Subcutaneous abdominal adipose tissue (tissue), 5 donors: Measurements from ENCODE around the gene MCL1.
"Not testable (repeated sequence)": the region's sequence is repeated elsewhere in the genome, so short reads cannot be mapped to it uniquely, and the experiment has no call there.

Experiments used
- H3K27ac ChIP-seq: one replicate; pipeline ENCODE4 v1.7.0; 2013; ENCODE audit warnings: low read depth, mild to moderate bottlenecking, inconsistent platforms, low read length, moderate library complexity
- H3K27me3 ChIP-seq, 5 donors: one replicate each; pipeline ENCODE4 v1.7.0; 2013; ENCODE audit warnings: low read length in 5 of 5, inconsistent platforms in 1 of 5; ENCODE audit not compliant: control insufficient read depth in 5 of 5, insufficient read depth in 4 of 5
- H3K36me3 ChIP-seq, 5 donors: one replicate each; pipeline ENCODE4 v1.7.0; 2013; ENCODE audit warnings: low read length in 5 of 5; ENCODE audit not compliant: control insufficient read depth in 5 of 5, insufficient read depth in 5 of 5
- H3K4me1 ChIP-seq, 5 donors: one replicate each; pipeline ENCODE4 v1.7.0; 2013; ENCODE audit warnings: low read length in 5 of 5, mild to moderate bottlenecking in 3 of 5, moderate library complexity in 1 of 5; ENCODE audit not compliant: control insufficient read depth in 5 of 5, insufficient read depth in 5 of 5
- H3K4me3 ChIP-seq, 5 donors: one replicate each; pipeline ENCODE4 v1.7.0; 2013; ENCODE audit warnings: low read length in 5 of 5, low read depth in 1 of 5
- H3K9ac ChIP-seq, 5 donors: one replicate each; pipeline ENCODE4 v1.7.0; 2013; ENCODE audit warnings: low read length in 5 of 5, mild to moderate bottlenecking in 4 of 5, moderate library complexity in 3 of 5
- H3K9me3 ChIP-seq, 5 donors: one replicate each; pipeline ENCODE4 v1.7.0; 2013; ENCODE audit warnings: low read length in 5 of 5; ENCODE audit not compliant: control insufficient read depth in 5 of 5
- donor health status: healthy.
- donor health status: healthy.
- donor health status: healthy.
- donor health status: healthy.
- donor health status: healthy.

Gene MCL1

GRCh38 chr1:150619576-150620509, 40.4 kb upstream of the MCL1 start:
- no peaks in the 10 kb centered on the region for H3K9me3 ChIP-seq
- peaks cover 8 to 34% (median 22%) of the 10 kb centered on the region in 5 donors for H3K36me3 ChIP-seq
- H3K27me3 ChIP-seq, result no peaks in the 10 kb centered on the region
- peak overlapping the region in 1 of 5 donors; percentile 12 for H3K4me3 ChIP-seq
- H3K4me1 ChIP-seq, result peaks cover 4 to 45% (median 35%) of the 10 kb centered on the region in 5 donors
- H3K9ac ChIP-seq, result peak overlapping the region in 4 of 5 donors; percentile 14 to 63 (median 58)
- peak overlapping the region; percentile 78 for H3K27ac ChIP-seq

GRCh38 chr1:150615346-150616201, 36.2 kb upstream of the MCL1 start:
- H3K36me3 ChIP-seq, result peaks cover 0 to 14% (median 3%) of the 10 kb centered on the region in 5 donors
- peaks cover 10 to 51% (median 47%) of the 10 kb centered on the region in 5 donors for H3K4me1 ChIP-seq

GRCh38 chr1:150613061-150613920, 33.9 kb upstream of the MCL1 start:
- Histone ChIP-seq H3K27me3 (no peaks in the 10 kb centered on the region), H3K36me3 (peaks cover 0 to 12% (median 3%) of the 10 kb centered on the region in 5 donors), H3K27ac (peak overlapping the region; percentile 90), H3K4me1 (peaks cover 6 to 47% (median 34%) of the 10 kb centered on the region in 5 donors), H3K9ac (peak overlapping the region in 4 of 5 donors; percentile 51 to 63 (median 55)), H3K9me3 (no peaks in the 10 kb centered on the region), H3K4me3 (peak overlapping the region in 3 of 5 donors; percentile 18 to 40 (median 35))

More at GRCh38 chr1:150615346-150616201, 36.2 kb upstream of the MCL1 start:
- H3K9ac ChIP-seq, result no peak overlapping the region
- no peak overlapping the region for H3K4me3 ChIP-seq
- H3K9me3 ChIP-seq, result no peaks in the 10 kb centered on the region
- H3K27ac ChIP-seq, result no peak overlapping the region
- H3K27me3 ChIP-seq, result no peaks in the 10 kb centered on the region

DNA sequence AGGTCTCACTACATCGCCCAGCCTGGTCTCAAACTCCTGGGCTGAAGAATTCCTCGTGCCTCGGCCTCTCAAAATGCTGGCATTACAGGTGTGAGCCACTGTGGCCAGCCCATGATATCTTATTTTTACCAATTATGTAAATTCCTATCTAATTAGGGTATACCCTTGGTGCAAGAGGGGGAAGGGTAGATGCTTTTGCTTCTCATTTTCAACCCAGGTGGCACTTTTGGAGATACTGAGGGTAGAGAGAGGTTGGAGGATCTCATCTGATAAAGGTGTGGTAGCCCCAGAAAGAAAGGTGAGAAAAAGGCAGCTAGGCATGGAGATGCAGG, 32.6 kb upstream of the MCL1 start:
- H3K4me1 ChIP-seq, result peaks cover 6 to 47% (median 34%) of the 10 kb centered on the region in 5 donors
- peak overlapping the region; percentile 90 for H3K27ac ChIP-seq
- peak overlapping the region in 2 of 5 donors; percentile 2 to 3 for H3K4me3 ChIP-seq
- H3K36me3 ChIP-seq, result peaks cover 0 to 8% (median 3%) of the 10 kb centered on the region in 5 donors
- no peaks in the 10 kb centered on the region for H3K27me3 ChIP-seq
- H3K9me3 ChIP-seq, result no peaks in the 10 kb centered on the region
- H3K9ac ChIP-seq, result peak overlapping the region in 3 of 5 donors; percentile 6 to 46 (median 28)

DNA sequence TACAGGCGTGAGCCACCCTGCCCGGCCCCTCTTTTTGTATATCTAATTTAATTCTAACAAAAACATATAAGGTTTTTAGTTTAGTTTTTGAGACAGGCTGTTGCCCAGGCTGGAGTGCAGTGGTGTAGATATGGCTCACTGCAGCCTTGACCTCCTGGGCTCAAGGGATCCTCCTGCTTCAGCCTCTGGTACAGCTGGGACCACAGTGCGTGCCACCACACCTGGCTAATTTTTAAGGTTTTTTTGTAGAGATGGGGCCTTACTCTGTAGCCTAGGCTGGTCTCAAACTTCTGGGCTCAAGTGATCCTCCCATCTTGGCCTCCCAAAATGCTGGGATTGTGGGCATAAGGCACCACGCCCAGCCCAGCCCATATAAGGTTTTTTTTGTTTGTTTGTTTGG, 31.2 kb upstream of the MCL1 start:
- peaks cover 0 to 2% (median 0%) of the 10 kb centered on the region in 5 donors for H3K36me3 ChIP-seq
- no peaks in the 10 kb centered on the region for H3K9me3 ChIP-seq
- H3K4me1 ChIP-seq, result peaks cover 6 to 47% (median 34%) of the 10 kb centered on the region in 5 donors
- peak overlapping the region; percentile 80 for H3K27ac ChIP-seq
- H3K4me3 ChIP-seq, result no peak overlapping the region
- no peak overlapping the region for H3K9ac ChIP-seq
- no peaks in the 10 kb centered on the region for H3K27me3 ChIP-seq

DNA sequence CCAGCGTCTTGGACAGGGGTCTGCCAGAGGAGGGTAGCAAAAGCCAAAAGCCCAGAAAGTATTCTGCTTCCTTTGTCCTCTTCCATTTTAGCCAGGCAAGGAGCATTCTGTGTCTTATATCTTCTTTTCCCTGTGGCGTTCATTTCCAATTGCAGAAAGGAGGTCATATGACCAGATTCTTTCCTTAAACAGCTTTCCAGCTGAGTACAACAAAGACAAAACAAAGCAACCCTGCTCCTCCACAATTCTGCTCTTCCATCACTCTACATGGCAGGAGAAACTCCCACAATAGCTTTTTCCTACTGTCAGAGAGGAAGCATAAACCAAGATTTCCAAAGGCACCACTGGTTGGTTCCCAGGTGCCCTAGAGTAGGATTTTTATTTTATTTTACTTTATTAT, 30.3 kb upstream of the MCL1 start:
- Histone ChIP-seq H3K27ac (peak overlapping the region; percentile 62), H3K27me3 (no peaks in the 10 kb centered on the region), H3K9ac (peak overlapping the region in 2 of 5 donors; percentile 43 to 51), H3K4me3 (no peak overlapping the region), H3K4me1 (peaks cover 6 to 52% (median 34%) of the 10 kb centered on the region in 5 donors), H3K9me3 (no peaks in the 10 kb centered on the region), H3K36me3 (peaks cover 0 to 2% (median 0%) of the 10 kb centered on the region in 5 donors)

DNA sequence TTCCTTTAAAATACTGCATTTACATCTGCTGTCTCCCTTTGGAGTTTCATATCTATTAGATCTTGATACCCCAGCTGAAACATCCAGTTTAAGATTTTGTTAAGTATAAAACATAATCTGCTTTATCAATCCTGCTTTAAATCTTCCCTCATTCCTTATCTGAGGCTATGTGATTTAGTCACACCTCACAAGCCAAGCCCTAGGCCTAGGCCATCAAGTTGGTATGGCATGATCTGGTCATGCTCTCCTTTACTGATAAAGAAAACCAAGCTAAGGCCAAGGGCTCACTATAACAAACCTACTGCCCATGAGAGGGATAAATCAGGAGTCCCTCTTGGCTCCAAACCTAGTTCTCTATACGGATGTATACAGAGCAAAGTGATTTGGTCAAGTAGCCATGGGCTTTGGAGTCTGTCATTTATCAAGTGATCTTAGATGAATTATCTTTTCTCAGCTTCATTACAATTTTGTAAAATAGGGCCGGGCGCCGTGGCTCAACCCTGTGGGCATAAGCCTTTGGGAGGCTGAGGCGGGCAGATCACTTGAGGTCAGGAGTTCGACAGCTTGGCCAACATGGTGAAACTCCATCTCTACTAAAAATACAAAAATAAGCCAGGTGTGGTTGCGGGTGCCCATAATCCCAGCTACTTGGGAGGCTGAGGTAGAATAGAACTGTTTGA, 27.2 kb upstream of the MCL1 start:
- H3K27ac ChIP-seq, result no peak overlapping the region
- H3K9ac ChIP-seq, result no peak overlapping the region
- H3K4me1 ChIP-seq, result peaks cover 6 to 30% (median 19%) of the 10 kb centered on the region in 5 donors
- no peaks in the 10 kb centered on the region for H3K9me3 ChIP-seq
- H3K36me3 ChIP-seq, result no peaks in the 10 kb centered on the region
- H3K4me3 ChIP-seq, result no peak overlapping the region
- H3K27me3 ChIP-seq, result no peaks in the 10 kb centered on the region

- H3K9ac ChIP-seq, H3K4me3 ChIP-seq, H3K9me3 ChIP-seq, H3K27me3 ChIP-seq, H3K36me3 ChIP-seq: not testable (repeated sequence)
- Histone ChIP-seq H3K4me1 (peaks cover 0 to 21% (median 15%) of the 10 kb centered on the region in 5 donors), H3K27ac (peak overlapping the region; percentile 77)
These were observed 26.0 kb upstream of the MCL1 start for GRCh38 chr1:150605451-150605731.

- H3K27me3 ChIP-seq, result no peaks in the 10 kb centered on the region
- H3K4me3 ChIP-seq, result no peak overlapping the region
- H3K4me1 ChIP-seq, result peaks cover 0 to 14% (median 8%) of the 10 kb centered on the region in 5 donors
- no peaks in the 10 kb centered on the region for H3K36me3 ChIP-seq
- H3K9me3 ChIP-seq, result no peaks in the 10 kb centered on the region
- peak overlapping the region; percentile 77 for H3K27ac ChIP-seq
- H3K9ac ChIP-seq, result peak overlapping the region in 3 of 5 donors; percentile 22 to 73 (median 66)
These were observed 24.8 kb upstream of the MCL1 start for GRCh38 chr1:150604226-150604588.
